OCI-LY7 (cell line): ENCODE data around the gene TEKT2.

Experiments used
- EZH2phosphoT487 ChIP-seq: fragments of 200-600 bp; sonication (generic); IDR thresholded peaks from 2 replicates; pipeline ENCODE4 v1.6.1; 2018; ENCODE audit warnings: low read depth, borderline replicate concordance, mild to moderate bottlenecking, mixed run types, antibody characterized with exemption, low read length, moderate library complexity, mixed read lengths
- TF ChIP-seq, protein P1 (sequence below): fragments of 200-600 bp; sonication (generic); conservative IDR thresholded peaks from 2 replicates; pipeline ENCODE4 v1.5.1; 2014; ENCODE audit warnings: mild to moderate bottlenecking, antibody characterized with exemption, low read length, moderate library complexity, mixed read lengths

DNA sequence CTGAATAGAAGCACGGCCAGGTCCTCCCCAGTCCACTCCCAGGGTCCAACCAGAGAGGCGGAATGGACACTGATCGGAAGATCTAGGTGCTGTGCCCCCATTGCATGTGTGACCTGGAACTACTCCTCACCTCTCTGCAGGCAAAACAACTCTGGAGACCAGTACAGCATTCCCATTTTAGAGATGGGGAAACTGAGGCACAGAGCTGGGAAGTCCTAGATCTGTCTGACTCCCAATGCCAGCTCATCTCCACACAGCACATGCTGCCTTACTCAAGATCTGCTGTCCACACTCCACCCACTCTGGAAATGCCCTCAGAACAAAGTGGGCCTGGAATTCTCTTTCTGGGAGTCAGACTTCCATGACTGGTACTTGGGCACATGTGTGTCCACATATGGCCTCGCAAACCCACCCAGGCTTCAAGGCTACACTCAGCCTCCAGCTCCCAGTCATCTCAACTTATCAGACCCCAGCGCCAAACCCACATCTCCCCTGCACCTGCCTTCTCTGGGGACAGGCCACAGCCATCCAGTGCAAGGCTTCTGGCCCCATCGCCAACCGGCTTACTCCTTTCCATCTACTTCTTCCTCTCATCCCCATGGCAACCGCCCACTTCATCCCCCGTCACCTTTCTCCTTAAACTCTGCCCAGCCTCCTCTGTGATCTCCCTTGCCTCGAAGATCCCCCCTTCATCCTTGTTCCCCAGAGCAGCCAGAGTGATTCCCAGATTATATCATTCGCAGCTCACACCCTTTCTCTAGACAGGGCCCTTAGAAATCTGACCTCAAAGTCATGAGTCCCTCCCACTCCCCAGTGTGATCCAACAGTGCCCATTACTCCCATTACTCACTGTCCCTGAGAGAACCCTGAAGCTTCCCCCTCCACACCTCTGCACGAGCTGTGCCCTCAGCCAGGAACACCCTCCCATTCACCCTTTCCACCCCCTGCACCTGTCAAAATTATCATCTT, 38.5 kb downstream of the TEKT2 start:
- TF ChIP-seq, protein P1, sequence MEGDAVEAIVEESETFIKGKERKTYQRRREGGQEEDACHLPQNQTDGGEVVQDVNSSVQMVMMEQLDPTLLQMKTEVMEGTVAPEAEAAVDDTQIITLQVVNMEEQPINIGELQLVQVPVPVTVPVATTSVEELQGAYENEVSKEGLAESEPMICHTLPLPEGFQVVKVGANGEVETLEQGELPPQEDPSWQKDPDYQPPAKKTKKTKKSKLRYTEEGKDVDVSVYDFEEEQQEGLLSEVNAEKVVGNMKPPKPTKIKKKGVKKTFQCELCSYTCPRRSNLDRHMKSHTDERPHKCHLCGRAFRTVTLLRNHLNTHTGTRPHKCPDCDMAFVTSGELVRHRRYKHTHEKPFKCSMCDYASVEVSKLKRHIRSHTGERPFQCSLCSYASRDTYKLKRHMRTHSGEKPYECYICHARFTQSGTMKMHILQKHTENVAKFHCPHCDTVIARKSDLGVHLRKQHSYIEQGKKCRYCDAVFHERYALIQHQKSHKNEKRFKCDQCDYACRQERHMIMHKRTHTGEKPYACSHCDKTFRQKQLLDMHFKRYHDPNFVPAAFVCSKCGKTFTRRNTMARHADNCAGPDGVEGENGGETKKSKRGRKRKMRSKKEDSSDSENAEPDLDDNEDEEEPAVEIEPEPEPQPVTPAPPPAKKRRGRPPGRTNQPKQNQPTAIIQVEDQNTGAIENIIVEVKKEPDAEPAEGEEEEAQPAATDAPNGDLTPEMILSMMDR, result no peak
- no peak for TF ChIP-seq EZH2phosphoT487
